GM21423 (cell line): Measurements from ENCODE around the gene LAMB3.
A peak's percentile ranks its signal among the peaks of the same experiment; 100 is the strongest.

ENCODE experiments used
- ATAC-seq: cut with Tn5 transposase; IDR thresholded peaks from one replicate; pipeline ENCODE4 v1.9.1; 2021; ENCODE audit warnings: mild to moderate bottlenecking, moderate library complexity; ENCODE audit not compliant: unreplicated experiment

The LAMB3 gene

DNA sequence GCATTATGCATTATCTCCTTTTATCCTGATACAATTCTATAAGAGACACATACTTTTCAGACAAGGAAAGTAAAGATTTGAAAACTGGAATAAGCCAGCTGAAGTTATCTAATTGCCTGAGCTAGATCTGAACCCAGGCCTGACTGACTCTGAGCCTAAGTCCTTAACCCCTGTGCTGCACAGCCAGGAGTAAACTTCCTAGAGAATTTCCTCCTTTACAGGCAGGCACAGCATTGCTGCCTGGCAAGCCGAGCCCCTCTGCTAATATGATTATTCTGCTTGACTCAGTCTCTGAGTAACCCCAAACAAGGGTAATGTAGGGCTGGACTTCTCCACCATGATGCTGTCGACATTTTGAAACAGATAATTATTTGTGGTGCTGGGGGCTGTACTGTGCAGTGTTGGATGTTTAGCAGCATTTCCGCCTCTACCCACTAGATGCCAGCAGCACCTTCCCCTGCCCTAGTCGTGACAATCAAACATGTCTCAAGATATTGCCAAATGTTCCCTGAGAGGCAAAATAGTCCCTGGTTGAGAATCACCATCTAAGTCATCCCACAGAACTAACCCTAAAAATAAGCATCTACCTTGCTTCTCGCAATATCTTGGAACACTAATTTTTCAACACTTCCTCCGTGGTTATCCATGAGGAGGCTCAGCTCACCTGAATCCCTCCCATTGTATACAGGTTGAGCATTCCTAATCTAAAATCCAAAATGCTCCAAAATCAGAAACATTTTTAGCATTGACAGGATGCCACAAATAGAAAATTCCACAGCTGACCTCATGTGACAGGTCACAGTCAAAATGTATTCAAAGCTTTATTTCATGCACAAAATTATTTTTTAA lies 50.2 kb downstream of the LAMB3 start:
- ATAC-seq = no peak

DNA sequence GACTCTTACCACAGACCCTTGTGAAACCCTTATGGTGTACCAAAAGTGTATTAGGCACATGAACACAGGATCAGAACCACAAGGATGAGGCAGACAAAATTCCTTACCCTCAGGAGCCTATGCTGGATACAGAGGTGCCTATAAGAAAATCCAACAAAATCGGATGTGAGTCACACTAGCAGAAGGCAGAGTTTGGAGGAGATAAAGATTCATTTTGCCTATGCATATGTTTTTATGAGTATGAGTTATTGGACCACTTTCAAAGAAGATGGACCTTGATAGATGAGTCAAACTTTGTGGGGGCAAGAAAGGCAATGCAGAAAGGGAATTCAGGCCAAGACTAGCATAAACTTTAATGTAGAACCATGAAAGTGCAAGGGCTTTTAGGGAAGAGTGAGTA lies 51.7 kb downstream of the LAMB3 start:
- ATAC-seq = no peak

DNA sequence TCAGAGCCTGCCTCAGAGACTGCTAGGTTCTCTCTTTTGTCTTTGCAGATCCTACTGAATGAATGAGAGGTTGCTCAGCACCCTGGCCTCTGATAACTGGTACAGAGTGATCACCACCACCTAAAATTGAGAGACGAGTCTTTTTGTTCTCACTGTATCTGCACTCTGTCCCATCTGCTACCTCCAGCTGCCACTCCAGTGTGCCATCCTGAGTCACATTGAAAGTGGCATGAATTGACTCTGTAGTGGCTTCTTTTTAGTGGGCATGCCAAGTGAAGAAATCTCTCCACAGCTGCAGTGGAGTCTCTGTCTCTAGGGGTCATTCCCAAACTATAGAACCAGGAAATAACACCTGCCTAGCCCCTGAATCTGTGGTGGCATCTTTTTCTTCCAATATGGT lies 54.0 kb downstream of the LAMB3 start:
- no peak for ATAC-seq

DNA sequence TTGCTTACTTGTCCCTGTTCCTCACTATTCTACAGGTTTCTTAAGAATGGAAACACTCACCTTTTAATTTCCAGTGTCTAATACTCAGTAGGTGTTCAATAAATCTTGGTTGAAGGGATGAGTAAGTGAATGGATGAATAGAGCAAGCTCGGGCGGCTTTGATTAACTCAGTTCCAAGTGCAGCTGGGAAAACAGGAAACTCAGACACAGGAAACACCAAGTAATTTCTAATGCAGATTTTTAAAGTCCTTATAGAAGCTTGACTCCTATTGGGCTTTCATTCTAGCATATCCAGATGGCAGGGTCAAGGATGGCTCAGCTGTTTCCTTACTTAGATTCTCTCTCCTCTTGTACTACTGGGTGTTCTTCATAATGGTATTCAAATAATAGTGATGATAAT lies 54.7 kb downstream of the LAMB3 start:
- ATAC-seq = no peak

DNA sequence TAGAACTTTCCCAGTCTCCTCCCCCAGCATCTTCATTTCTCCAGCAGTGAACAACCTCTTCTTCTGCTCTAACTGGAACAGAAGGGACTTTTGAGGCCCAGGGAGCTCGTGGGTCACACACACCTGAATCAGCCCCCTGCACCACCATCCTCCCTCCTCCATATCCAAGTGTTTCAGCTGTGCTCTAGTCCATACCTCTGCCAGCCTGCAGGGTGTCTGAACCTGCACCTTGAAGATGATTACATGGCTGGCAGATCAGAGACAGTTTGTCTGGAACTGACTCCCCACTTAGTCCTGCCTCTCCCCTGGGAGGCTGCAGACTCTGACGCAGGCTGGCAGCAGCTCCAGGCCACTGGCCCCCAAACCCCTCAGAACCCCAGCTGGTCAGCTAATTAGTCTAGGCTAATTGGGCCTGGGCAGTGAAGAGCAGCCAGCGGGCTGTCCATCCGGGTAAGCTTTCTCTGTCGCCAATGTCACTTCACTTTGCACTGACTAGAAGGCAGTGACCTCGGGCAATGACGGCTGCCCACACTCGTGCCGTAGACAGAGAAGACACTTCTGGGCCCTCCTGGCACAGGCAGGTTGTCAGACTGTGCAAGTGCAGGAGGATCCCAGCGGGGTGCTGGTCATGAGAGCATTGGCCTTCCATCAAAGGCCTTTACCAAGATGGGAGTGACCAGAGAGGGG lies 56.5 kb downstream of the LAMB3 start:
- no peak for ATAC-seq

DNA sequence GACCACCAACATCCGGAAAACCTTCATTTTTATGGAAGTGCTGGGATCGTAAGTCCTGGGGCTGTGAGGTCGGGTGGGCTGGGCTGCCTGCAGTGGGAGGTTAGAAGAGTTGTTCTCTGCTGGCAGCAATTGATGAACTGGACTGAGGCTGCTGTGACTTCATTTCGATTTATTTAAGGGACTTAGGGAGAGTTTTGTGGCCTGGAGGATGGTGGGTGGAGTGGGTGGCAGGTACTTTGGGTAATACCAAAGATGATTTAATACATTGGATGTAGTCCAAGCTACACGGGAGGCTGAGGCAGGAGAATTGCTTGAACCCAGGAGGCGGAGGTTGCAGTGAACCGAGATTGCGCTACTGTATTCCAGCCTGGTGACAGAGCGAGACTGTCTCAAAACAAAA lies 57.2 kb downstream of the LAMB3 start:
- no peak for ATAC-seq

DNA sequence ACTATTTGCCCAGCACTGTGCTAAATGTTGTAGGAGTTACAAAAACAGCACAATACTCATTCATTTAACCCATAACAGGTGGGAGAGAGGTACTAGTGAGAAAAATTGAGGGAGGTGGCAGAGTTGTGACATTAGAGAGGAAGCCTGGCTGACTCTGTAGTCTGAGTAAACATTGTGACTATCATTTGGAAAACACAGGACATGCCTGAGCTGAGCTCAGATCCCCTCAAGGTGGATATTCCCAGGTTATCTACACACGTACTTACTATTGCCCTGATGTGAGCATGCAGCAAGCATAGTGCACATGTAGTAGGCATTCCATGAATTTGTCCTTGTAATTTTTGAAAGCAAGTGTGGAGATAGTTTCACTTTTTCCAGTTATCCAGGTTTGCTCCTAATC lies 57.8 kb downstream of the LAMB3 start:
- no peak for ATAC-seq

DNA sequence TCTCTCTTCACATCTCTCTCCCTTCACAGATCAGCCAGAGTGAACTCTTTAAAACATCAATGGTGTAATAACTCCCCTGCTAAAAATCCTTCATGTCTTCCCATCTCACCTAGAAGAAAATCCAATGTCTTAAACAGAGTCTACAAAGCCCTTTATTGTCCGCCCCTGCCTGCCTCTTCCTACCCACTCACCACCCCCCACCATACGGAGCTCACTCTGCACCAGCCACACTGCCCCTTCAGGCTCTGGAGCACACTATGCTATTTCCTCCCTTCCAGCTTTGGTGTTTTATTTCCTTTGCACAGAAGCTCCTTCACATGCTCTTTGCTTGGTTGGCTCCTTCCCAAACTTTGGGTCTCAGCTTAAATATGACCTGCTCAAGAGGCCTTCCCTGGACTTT lies 58.5 kb downstream of the LAMB3 start:
- ATAC-seq = no peak

DNA sequence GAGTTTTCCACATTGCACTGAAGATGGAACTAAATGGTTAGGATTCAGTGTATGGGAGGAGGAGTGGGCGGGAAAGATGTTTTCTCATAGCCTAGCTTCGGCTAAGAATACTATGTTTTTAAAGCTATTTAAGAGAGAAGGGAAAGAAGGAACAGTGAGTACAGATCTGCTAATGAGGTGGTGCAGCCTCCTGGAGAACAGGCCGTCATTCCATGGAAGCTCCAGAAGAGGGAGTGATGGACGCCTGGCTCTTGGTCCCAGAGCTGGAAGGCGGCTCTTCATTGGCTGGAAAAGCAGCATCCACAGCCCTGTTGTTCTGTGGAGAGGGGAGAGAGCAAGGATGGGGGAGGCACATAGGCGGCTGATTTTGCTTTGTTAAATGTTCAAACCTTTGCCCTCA lies 61.8 kb downstream of the LAMB3 start:
- no peak for ATAC-seq

DNA sequence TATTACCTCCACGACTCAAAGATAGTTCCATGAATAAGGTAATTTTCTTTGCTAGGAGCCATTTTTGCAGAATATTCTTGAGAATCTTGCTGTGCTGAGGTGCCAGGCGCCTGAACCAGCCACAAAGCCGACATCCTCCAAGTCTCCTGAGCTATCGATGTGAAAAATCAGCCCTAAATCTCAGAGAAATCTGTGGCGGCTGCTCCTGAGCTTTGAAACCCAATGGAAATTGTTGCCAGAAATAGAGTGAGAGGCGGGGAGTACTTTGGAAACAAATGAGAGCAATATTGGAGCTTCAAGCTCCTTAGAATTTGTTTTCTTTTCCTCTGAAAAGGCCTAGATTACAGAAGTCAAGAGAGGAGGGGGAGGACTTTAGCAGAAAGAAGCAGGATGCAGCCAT lies 62.4 kb downstream of the LAMB3 start:
- no peak for ATAC-seq

DNA sequence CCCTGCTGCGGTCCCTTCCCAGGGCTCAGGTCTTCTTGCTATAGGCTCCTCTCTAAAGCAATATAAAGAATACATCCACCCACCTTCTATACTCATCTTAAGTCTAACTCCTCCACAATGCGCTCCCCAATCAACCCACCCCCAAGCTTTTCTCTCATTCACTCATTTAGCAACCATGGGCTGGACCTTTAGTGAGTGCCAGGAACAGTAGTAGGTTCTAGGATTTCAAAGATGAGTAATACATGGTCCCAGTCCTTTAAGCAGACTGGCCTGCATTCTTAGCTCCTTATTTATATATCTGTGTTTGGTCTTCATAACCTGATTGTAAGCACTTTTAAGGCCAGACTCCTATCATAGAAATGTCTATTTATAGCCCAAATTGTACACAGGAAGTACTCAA lies 62.8 kb downstream of the LAMB3 start:
- ATAC-seq = no peak

DNA sequence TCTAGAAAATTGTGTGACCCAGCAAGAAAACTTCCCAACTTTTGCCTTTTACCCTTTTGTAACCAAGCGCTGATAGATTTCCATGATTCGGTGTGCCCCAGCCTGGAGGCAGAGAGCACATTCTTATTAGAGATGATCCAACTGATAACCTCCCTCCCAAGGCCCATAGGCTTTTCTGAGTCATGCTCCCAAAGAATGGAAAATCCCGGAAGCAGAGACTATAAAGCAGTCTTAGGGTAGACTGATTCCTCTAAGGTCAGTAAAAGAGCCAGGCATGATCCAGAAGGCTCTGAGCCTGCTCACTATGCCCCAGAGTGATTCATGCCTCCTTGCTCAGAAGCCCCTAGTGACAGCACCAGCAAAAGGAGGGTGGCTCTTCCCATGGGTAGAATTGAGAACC lies 64.4 kb downstream of the LAMB3 start:
- ATAC-seq = no peak

DNA sequence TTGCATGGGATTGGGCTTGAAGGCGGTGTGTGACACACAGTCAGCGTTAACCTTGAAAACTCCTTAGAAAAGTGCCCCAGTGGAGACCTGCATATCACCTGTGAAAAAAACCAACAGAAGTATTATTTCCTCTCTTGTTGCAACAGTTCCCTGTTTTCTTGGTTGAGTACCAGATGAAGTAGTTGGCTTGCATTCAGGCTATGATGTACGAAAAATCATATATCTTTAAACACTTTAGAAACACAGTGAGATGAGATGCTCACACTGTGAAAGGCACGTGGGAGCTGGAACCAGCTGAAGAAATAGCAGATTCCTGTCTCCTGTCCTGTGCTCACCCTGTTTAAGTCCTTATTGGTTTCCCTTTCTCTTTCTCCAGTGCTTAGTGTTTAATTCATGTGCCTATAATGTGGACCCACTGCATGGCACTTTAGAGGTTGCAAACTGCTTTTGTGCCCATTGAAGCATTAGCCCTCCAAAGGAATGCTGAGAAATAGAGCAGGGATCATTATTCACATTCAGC lies 65.9 kb downstream of the LAMB3 start:
- ATAC-seq = no peak

DNA sequence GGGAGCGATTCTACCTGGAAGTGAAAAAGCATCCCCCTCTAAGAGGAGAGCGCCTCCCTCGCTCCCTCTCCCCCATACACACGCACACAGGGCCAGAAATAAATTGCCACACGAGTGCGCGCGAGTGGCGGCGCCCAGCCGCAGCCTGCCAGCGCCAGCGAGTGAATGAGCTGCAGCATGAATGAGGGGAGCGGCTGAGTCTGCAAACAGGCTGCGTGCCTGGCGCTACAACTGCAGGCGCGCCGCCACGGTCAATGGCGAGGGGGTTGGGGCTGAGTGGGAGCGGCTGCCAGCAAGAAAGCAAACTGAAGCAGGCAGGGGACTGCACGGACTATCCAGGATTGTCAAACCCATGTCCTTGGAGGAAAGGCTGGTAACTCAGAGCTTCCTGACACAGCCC lies 66.6 kb downstream of the LAMB3 start:
- ATAC-seq = no peak

DNA sequence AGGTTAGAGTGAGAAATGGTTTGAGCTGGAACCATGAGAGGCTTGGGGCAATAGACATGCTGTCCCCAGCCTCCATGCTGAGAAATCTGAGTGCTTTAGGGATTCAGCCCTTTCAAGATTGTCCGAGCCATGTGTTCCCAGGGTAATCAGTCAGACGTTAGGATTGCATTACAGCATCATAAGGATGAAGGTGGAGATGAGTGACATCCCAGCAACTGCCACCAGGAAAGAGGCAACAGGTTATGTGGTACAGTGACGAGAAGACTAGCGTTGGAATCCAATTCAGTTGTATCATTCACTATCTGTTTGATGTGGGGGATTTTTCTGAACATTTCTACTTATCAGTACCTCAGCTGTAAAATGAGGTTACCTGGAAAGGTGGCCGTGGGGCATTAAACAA lies 67.0 kb downstream of the LAMB3 start:
- ATAC-seq = no peak

DNA sequence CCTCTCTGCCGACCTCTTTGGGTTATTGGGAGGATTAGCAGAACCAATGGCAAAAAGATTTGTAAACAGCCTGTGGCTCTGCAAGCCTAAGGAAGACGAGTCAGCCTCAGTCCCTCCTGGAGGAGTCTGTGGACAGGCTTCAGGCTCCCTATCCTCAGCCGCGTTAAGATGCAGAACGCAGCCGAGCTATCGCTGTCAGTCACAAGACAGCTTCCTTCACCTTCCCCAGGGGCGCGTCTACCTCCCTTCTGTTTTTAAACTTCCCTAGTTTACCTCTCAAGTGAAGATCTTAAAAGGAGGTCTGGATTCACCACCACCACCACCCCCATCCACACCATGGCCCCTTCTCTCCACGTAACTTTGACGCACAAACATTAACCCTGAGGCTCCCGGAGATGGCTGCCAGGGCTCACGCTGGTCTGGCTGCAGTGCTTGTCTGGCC lies 68.0 kb downstream of the LAMB3 start:
- ATAC-seq = no peak

DNA sequence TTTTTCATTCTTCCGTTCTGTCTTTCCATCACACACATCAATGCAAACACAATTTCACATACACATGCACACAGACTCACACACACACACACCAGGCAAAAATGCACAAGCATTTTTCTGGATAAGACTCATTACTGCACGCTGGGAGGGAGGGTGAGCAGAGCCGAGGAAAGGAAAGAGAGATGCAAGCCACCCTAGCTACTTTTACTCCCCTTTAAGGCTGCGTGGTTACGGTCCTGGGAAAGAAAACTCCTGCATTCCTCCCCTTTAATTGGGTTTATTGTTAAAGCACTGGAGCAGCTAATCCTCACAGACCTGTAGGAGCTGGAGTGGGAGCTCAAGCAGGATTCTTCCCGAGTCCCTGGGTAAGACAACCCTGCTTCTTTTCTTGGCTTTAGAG lies 68.8 kb downstream of the LAMB3 start, which contains the start of gene CAMK1G:
Gene CAMK1G (plus strand): TSS at position 307 of the 400 bp plus-strand sequence. CDS start 11,270 bp downstream, outside the sequence.
- ATAC-seq = no peak

DNA sequence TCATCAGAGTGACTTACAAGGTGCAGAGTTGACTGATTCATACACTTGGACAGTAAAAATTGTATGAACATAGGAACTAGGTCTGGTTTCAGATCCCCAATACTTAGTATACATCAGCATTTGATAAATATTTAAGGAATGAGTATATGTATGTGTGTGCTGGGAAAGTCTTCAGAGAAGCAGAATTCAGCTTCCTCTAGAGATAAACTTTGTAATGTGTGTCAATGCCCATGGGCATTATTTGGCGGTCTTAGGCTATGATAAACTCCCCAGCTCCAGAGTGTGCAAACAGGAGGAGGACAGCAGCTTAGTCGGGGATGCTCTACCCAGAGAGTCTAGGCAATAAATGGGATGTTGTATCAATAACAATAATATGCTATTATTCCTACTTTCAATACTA lies 71.6 kb downstream of the LAMB3 start:
- ATAC-seq = no peak

DNA sequence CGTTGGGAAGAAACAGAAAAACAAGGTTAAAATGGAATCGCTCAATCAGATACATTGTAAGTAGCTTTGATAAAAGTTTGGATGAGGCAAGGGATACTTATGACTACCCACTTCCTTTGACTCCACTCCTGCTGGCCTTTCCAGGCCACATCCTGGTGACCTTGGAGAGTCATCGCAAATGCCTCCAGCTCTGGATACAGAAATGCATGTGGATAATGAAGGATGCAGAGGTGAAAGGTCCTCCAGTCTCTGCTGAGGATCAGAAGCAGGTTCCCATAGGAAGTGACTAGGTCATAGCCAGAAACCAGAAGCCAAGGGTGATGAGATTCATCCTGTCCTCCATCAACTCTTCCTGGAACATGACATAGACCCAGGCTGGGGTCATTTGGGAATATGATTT lies 74.9 kb downstream of the LAMB3 start:
- ATAC-seq = no peak

DNA sequence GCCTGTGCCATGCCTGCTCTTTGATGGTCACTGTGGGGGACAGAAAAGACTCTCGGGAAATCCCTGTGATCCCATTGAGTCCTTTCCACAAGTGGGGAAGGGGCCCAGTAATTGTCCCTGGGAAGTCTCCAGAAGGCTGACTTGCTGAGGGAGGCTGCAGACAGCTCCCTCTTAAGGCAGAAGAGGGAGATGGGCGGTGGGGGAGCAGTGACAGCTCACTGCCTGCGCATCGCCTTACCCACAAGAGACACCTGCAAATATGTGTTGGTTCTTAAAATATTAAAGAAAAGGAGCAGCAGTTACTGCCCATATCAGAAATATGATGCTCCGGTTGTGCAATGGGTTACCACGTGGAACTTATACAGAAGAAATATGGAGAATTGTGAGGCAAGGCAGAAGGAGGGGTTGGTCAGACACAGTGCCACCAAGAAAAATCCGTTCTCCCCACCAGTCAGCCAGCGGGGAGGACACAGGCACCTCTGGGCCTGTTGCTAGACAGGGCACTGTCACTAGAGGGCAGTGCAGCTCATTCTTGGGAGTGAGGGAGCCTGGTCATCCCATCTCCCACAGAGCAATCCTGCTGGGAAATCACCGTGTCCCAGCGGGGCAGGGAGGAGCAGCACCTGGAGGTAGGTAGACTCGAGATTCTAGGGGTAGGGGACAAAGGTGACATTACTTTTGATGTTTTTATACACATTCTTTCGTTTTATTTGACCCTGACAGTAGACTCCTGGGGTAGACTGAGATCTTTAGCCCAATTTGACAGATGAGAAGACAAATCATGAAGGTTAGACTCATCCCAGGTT lies 75.6 kb downstream of the LAMB3 start:
- peak; percentile 88 for ATAC-seq

DNA sequence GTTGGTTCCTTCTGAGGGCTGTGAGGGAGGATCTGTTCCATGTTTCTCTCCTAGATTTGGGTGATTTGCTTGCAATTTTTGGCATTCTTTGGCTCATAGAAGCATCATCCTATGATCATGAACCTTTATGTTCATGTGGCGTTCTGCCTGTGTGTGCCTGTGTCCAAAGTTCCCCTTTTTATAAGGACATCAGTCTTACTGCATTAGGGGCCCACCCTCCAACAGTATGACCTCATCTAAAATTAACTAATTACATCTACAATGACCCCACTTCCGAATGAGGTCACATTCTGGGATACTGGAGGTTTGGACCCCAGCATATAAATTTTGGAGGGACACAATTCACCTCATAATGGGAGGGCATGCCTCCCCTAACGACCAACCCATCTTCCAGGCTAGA lies 81.5 kb downstream of the LAMB3 start:
- ATAC-seq = no peak
